ENCODE data around the gene MEX3C.

The MEX3C gene

DNA sequence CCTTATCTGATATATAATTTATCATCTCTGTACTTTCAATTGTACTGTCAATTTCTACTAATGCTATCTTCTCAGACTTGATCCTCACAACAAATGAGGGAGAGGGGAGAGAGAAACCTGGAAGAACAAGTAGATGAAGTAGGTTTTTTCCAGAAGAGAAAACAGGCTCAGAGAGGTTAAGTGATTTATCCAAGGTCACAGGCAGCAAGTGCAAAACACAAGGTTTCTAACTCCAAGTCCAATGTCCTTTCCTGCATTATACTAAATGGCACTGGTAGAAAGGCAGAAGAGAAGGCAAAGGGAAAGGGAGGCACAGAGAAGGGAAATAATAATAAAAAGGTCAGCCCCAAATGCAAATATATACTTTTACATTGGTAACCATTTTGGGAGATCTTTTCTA lies 7.5 kb downstream of the MEX3C start:
- DNase-seq: no peak

GRCh38 chr18:51188024-51188701 lies 9.3 kb downstream of the MEX3C start:
- DNase-seq: no peak

DNA sequence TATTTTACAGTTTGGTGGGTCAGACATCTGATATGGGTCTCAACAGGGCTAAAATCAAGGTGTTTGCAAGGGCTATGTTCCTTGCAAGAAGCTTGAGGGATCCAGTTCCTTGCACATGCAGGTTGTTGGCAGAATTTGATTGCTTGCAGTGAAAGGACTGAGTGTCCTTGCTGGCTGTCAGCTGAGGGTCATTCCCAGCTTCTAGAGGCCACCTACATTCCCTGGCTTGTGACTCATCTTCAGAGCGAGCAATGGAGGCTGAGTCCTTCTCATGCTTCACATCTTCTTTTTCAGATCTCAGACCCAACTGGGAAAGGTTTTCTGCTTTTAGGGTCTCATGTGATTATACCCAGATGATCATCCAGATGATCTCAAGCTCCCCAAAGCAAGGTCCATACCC lies 12.4 kb downstream of the MEX3C start:
- no peak for DNase-seq

- DNase-seq: no peak
Observed at GRCh38 chr18:51184091-51184457, 13.4 kb downstream of the MEX3C start.

- DNase-seq: no peak
Observed at GRCh38 chr18:51183372-51184090, 13.9 kb downstream of the MEX3C start.

DNA sequence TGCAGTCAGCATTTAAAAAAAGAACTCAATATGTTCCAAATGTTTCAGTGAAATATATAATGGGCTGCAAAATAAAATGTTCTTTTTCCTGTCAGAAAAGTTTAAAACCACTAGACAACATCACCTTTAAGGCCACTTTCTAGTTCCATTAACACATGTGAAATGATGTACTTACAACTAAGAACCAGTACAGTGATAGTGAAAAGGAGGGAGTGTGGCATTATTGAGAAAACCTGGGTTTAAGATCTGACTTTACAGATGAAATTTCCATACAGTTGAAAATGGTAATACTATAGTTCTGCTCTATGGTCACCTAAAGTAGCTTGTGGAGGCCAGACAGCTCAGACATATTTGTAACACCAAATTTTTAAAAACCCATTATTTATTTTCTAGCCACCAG lies 14.7 kb downstream of the MEX3C start:
- no peak for DNase-seq

DNA sequence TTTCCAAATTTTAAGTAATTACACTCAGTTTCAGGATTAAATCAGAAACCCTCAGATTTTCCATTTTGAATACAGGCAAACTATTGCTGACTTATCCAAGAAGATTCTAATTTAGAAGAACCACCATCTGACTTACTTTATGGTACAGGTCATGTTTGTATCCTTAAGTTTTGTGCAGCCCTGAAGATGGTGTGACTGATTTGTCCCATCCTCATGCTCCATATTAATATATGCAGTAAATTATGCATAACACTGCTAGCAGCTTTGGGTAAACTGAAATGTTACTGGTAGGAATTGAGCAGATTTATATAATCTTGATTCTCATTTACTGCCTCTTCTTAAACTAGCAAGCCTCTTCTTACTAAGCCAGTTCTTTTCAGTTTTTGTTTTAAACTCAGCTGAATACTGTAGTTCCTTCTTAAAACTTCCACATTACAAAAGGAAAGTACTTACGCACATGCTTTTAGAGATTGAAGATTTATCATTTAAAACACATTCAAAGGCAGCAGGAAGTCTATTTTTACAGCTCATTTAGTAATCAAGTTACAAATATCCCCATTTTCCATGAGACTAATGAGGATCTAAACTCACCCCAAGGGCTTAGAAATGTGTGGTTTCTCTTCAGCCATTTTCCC lies 25.7 kb downstream of the MEX3C start:
- no peak for DNase-seq

- no peak for DNase-seq
Observed at GRCh38 chr18:51171223-51171622, 26.3 kb downstream of the MEX3C start.

DNA sequence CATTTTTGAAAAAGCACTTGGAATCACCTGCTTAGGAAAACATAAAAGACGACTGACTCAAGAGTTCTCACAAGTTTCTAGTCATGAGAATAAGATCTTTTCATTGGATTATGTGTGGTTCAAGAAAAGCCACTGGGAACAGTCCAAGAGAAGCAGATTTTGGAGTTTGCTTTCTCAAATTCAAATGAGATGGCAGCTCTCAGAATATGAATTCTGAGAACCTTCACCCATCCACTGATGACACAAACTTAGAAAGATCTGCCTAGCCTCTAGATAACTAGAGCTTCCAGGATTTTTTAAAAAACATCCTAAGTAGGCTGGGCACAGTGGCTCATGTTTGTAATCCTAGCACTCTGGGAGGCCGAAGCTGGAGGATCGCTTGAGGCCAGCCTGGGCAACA lies 26.8 kb downstream of the MEX3C start:
- no peak for DNase-seq

- DNase-seq: no peak
Observed at GRCh38 chr18:51169731-51170130, 27.8 kb downstream of the MEX3C start.

DNA sequence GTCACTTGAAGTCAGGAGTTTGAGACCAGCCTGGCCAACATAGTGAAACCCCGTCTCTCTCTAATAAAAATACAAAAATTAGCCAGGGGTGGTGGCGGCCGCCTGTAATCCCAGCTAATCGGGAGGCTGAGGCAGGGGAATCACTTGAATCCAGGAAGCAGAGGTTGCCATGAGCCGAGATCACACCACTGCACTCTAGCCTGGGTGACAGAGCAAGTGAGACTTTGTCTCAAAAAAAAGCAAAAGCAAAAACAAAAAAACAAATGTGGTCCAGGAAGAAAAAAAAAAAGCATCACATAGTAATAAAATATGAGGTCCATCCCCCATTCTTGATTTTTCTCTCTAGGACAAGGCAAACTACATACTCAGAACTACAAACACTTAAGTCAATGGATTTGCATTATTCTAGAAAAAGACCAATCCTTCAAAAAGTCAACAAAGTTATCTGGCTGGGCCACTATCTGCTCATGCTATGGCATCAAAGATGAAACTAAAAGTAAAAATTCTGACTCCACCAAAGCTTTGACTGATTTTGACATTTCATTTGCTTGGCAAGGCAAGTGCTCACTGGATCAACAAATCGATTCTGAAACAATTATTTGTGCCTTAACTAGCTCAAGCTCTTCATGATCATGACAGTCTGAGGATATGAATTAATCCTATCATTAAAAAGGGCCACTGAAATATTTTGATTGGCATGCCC lies 28.4 kb downstream of the MEX3C start:
- DNase-seq: no peak

GRCh38 chr18:51168026-51168742 lies 29.3 kb downstream of the MEX3C start:
- DNase-seq: no peak

DNA sequence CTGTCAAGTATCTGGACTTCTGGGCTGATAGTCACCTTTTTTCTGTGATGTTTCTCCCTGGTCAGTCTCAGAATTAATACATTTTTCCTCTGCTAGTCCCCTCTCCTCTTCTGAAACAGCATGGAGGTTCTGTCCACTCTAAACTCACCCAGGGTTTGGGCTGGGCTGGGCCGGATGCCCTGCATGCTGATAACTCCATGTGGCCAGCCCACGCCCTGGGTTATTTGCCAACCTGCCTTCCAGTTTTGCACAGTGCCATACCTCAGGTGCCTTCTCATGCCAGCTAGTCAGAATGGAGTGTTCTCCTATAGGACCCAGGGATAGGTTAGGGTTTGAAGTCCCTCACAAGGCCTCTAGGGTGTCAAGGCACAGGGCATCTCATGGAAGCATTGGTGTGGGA lies 32.2 kb downstream of the MEX3C start:
- DNase-seq: no peak

- DNase-seq: no peak
Observed at GRCh38 chr18:51164761-51165281, 32.7 kb downstream of the MEX3C start.

GRCh38 chr18:51164342-51164741 lies 33.1 kb downstream of the MEX3C start:
- DNase-seq: no peak

- DNase-seq: no peak
Observed at GRCh38 chr18:51163543-51163942, 33.9 kb downstream of the MEX3C start.

- no peak for DNase-seq
Observed at GRCh38 chr18:51162617-51163016, 34.9 kb downstream of the MEX3C start.

DNA sequence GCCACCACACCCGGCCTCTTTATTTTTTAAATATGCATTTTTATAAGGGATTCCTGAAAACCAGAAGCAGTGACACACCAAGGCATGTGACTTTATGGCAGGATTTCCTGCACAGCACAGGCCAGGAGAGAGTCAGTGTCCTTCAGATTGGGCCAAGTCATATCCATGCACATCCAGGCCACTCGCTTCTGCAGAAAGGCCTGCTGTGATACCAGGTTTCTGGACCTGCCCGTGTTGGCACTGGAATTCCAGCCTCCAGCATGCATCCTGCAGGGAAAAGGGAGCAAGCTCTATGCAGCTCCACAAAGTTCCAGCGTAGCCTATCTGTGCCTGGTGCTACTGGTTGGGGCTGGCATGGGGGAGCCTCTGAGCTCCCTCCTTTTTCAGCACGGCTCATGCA lies 36.8 kb downstream of the MEX3C start:
- DNase-seq: no peak

DNA sequence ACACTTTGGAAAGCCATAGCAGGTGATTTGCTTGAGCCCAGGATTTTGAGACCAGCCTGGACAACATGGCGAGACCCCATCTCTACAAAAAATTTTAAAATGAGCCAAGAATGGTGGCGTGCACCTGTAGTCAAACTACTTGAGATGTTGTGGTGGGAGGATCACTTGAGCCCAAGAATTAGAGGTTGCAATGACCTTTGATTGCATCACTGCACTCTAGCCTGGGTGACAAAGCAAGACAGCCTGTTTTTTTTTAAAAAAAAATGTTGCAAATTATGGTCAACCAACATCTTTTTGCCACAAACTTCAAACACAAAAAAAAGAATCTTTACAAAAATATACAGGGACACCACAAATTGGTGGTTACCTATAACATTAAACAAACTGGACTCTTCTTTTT lies 40.3 kb downstream of the MEX3C start:
- no peak for DNase-seq

GRCh38 chr18:51154431-51155063 lies 42.9 kb downstream of the MEX3C start:
- no peak for DNase-seq

DNA sequence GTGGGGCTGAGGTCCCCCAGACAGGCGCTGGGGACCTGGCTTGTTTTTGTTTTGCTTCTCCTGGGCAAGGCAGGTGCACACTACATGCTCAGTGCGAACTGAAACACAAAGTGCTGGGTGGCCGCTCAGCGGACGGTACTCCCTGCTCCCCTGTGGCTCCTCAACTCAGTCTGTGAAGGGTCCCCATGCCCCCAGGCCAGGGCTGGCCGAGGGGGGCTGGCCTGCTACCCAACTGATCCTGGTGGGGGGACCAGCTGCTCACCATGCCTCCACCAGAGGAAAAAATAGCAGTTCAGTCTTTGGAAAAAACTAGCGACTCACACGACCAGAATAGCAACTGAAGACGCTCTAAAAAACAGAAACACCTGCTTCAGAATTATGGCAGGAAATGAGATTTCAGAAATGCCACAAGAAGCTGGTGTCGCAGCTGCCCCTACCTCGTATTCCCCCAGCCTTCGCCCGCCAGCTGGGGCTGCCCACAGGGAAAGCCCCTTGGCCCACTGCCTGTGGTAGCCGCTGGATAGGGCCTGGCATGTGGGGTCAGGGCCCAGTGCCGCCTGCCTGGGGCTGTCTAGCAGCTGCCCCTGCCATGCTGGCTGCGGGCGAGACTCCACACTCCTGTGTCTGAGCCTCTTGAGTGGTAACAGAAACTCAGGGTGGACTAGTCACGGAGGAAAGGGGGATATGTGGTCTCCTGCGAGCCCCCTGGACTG lies 43.7 kb downstream of the MEX3C start:
- no peak for DNase-seq
